ENCODE measurements around the gene CLK4.

Gene CLK4

GRCh38 chr5:178553517-178553916, 73.3 kb downstream of the CLK4 start:
- DNase-seq (ENCODE audit: low spot score): no peak

Data from globus pallidus (tissue), 1 donor.